ENCODE data around the gene SLC22A31.

SLC22A31 gene

DNA sequence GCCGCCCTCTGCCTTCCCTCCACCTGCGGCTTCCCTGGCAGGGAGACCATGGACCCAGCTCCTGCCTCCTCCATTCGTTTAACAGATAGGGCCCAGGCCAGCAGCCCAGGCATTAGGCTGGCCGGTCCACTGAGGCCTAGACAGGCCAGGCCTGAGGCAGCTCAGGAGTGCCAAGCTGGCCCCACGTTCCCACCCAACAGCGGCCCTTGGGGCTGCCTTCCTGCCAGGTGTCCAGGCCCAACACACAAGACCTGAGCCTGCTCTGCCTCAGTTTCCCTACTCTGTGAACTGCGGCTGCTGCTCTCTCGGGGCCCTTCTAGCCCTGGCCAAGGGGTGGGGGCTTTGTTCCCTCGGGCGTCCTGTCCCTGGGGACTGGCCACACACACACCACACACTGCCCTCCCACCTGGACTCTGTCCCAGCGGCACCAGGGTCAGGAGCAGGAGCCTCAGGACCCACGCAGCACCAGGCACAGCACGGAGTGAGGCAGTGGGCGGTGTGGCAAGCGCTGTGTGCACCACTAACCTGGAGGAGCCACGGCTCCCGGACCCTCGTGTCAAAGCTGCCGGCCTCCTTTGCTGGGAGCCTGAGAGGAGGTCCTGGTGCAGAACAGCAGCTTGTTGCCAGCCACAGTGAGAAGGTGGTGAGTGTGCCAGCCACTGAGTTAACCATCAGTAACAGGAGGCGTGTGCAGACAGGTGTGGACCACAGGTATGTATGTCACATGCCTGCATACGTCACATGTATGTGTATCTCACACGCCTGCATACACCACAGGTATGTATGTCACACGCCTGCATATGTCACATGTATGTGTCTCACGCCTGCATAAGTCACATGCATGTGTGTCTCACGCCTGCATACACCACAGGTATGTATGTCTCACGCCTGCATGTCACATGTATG lies 43.3 kb downstream of the SLC22A31 start:
- DNase-seq (ENCODE audit: low read depth): no peak
- H3K4me3 ChIP-seq (ENCODE audit: control insufficient read depth, low read depth, low read length): no peak overlapping the region
- TF ChIP-seq, protein P1, sequence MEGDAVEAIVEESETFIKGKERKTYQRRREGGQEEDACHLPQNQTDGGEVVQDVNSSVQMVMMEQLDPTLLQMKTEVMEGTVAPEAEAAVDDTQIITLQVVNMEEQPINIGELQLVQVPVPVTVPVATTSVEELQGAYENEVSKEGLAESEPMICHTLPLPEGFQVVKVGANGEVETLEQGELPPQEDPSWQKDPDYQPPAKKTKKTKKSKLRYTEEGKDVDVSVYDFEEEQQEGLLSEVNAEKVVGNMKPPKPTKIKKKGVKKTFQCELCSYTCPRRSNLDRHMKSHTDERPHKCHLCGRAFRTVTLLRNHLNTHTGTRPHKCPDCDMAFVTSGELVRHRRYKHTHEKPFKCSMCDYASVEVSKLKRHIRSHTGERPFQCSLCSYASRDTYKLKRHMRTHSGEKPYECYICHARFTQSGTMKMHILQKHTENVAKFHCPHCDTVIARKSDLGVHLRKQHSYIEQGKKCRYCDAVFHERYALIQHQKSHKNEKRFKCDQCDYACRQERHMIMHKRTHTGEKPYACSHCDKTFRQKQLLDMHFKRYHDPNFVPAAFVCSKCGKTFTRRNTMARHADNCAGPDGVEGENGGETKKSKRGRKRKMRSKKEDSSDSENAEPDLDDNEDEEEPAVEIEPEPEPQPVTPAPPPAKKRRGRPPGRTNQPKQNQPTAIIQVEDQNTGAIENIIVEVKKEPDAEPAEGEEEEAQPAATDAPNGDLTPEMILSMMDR (conservative IDR thresholded peaks at IDR 0.05; ENCODE audit: control insufficient read depth, insufficient read depth, low read depth, low read length): no peak

DNA sequence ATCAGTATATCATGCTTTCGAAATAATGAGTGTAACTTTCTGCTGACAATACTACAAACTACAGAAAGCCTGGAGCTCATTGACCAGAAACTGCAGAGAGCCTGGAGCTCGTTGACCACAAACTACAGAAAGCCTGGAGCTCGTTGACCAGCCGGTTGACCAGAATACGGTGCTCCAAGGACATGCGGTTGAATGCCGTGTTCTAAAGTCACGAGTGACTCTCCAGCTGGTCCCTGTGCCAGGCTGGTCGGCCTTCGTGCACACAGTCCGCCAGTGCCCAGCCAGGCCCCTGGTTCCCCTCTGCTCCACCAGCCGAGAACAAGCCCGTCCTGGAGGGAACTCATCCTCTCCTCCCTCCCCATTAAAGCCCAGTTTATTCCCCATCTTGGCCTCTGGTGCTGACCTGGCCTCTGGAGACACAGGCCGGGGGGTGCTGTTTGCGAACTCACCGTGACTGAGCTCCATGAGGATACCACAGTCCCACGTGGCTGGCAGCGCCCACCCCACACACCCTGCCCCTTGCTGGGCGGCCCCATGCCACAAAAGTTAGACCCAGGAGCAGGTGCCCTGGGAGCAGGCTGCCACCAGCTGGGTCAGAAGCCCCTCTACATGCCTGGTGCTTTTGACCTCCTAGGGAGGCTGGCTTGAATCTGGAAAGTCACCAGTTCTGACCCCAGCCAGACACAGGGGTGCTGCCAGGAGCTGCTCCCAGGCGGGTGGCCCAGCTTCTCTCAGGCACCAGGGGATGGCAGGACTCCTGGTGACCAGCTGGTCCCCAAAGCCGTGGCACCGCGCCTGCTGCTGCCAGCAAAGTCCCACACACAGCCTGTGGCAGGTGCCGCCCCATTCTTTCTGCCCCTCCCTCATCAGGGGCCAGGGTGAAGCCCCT lies 44.2 kb downstream of the SLC22A31 start:
- peak; percentile 34 for DNase-seq (ENCODE audit: low read depth)
- TF ChIP-seq, protein P1 (conservative IDR thresholded peaks at IDR 0.05; ENCODE audit: control insufficient read depth, insufficient read depth, low read depth, low read length): no peak
- H3K4me3 ChIP-seq (ENCODE audit: control insufficient read depth, low read depth, low read length): no peak overlapping the region

DNA sequence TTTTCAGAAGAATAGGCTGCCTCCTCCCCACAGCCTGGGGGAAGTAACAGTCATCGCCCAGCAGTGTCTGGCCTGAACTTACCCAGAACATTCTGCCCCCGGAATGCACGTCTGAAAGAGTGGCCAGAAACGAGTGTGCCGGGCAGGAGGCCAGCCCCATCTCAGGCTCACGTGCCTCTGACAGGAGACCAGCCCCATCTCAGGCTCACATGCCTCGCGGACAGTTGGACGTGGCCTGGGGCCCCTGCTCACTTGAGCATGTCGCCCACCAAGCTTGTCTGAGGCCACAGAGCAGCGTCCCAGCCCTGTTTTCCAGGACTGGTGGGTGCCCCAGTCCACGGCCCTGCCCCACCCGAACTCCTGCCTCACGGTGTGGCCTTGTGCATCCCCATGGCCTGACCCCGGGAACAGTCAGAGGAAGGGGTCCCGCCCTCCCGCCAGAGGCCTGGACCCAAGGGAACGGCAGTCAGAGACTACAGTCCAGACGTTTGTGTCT lies 45.1 kb downstream of the SLC22A31 start:
- TF ChIP-seq, protein P1 (conservative IDR thresholded peaks at IDR 0.05; ENCODE audit: control insufficient read depth, insufficient read depth, low read depth, low read length): no peak
- DNase-seq (ENCODE audit: low read depth): peak; percentile 83
- no peak overlapping the region for H3K4me3 ChIP-seq (ENCODE audit: control insufficient read depth, low read depth, low read length)

DNA sequence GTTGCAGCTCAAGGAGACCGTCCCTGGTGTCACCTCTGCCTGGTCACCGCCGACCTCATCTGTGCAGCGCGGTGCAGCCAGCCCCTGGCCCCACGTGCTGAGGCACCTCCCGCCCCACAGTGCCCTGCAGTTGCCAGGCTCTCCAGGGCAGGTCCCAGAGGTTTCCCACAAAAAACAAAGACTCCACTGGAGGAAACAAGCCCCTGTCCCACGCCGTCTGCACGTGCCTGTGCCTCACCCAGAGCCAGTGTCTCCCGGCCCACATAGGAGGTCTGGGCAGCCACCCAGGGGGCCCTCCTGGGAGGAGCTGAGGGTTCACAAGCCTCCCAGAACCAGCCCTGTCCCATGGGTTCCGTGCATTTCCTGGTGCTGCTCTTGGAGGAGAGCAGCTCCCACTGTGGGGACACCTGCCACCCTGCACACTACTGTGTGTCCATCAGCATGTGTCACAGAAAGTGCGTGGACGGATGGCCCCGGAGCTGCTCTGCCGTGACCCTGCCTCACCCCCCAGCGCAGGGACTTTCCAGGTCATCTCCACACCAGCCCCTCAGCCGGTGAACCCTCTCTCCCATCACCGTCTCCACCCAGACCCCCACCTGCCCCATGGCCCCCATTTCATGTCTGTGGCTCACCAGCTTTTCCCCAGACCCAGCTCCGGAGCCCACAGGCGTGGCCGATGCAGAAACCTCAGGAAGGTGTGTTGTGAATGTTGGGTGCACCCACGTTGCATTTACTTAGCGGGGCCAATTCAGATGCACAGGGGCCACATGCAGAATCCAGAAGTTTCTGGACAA lies 45.8 kb downstream of the SLC22A31 start:
- no peak overlapping the region for H3K4me3 ChIP-seq (ENCODE audit: control insufficient read depth, low read depth, low read length)
- DNase-seq (ENCODE audit: low read depth): no peak
- TF ChIP-seq, protein P1 (conservative IDR thresholded peaks at IDR 0.05; ENCODE audit: control insufficient read depth, insufficient read depth, low read depth, low read length): no peak

DNA sequence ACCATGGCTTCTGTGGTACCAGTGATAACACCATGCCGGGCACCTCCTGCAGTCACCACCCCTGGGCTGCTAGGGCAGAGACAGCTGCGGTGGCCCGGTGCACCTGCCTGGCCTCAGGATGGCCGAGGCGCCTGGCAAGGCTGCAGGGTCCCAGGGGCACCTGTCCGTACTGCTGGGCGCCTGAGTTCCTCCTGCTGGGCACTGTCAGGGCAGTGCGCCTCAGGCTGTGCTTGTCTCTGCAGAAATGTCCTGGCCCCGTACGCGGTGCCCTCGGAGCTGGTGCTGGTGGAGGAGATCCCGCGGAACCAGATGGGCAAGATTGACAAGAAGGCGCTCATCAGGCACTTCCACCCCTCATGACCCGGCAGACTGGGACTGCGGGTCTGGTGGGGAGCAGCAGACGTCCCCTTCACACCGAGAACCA lies 46.5 kb downstream of the SLC22A31 start:
- H3K4me3 ChIP-seq (ENCODE audit: control insufficient read depth, low read depth, low read length): no peak overlapping the region
- no peak for DNase-seq (ENCODE audit: low read depth)
- TF ChIP-seq, protein P1 (conservative IDR thresholded peaks at IDR 0.05; ENCODE audit: control insufficient read depth, insufficient read depth, low read depth, low read length): no peak
